Mononuclear cell (primary cell): Measurements from ENCODE around the gene RNF144B. TPM values are rescaled to one million over a fixed set of nuclear protein-coding genes. Genes with fewer than 3 reads are reported as not detected.

ENCODE experiments used
- H3K27me3 ChIP-seq: 2 replicates; pipeline ENCODE4 v1.6.0; 2011; ENCODE audit warnings: low read length, control low read depth; ENCODE audit not compliant: insufficient read depth
- H3K4me1 ChIP-seq: 2 replicates; pipeline ENCODE4 v1.5.1; 2011; ENCODE audit warnings: mild to moderate bottlenecking, low read length, control low read depth; ENCODE audit not compliant: insufficient read depth
- H3K4me3 ChIP-seq: 2 replicates; pipeline ENCODE4 v1.5.1; 2011; ENCODE audit warnings: mild to moderate bottlenecking, low read length, moderate library complexity
- H3K9me3 ChIP-seq: 2 replicates; pipeline ENCODE4 v1.5.1; 2011; ENCODE audit warnings: low read depth, mild to moderate bottlenecking, control low read depth, low read length
- total RNA-seq: library from RNA; depleted of rRNA; stranded (reverse); fragments of >200 nt; gene quantifications from one replicate; pipeline ENCODE4 v1.2.3, GENCODE V29; 2012

The RNF144B gene
- total RNA-seq, 1 donor, result 26.1 TPM

GRCh38 chr6:18491308-18492045, 104.3 kb downstream of the RNF144B start:
- H3K4me1 ChIP-seq, result no peaks in the 10 kb centered on the region
- H3K4me3 ChIP-seq, result no peak overlapping the region
- H3K27me3 ChIP-seq, result no peaks in the 10 kb centered on the region
- H3K9me3 ChIP-seq, result no peaks in the 10 kb centered on the region

GRCh38 chr6:18492972-18493371, 105.8 kb downstream of the RNF144B start:
- Histone ChIP-seq H3K27me3 (no peaks in the 10 kb centered on the region), H3K4me1 (no peaks in the 10 kb centered on the region), H3K4me3 (no peak overlapping the region), H3K9me3 (no peaks in the 10 kb centered on the region)

GRCh38 chr6:18493382-18493891, 106.3 kb downstream of the RNF144B start:
- H3K27me3 ChIP-seq, result no peaks in the 10 kb centered on the region
- H3K4me1 ChIP-seq, result no peaks in the 10 kb centered on the region
- no peaks in the 10 kb centered on the region for H3K9me3 ChIP-seq
- no peak overlapping the region for H3K4me3 ChIP-seq

- H3K4me3 ChIP-seq, result no peak overlapping the region
- no peaks in the 10 kb centered on the region for H3K27me3 ChIP-seq
These were observed 106.8 kb downstream of the RNF144B start for GRCh38 chr6:18493925-18494324.

GRCh38 chr6:18495236-18495635, 108.1 kb downstream of the RNF144B start:
- Histone ChIP-seq H3K4me3 (no peak overlapping the region), H3K27me3 (no peaks in the 10 kb centered on the region)

More at GRCh38 chr6:18493925-18494324, 106.8 kb downstream of the RNF144B start:
- no peaks in the 10 kb centered on the region for H3K4me1 ChIP-seq
- H3K9me3 ChIP-seq, result no peaks in the 10 kb centered on the region

GRCh38 chr6:18496462-18496861, 109.3 kb downstream of the RNF144B start:
- Histone ChIP-seq H3K27me3 (no peaks in the 10 kb centered on the region), H3K4me1 (peaks cover 8% of the 10 kb centered on the region), H3K9me3 (no peaks in the 10 kb centered on the region), H3K4me3 (no peak overlapping the region)

More at GRCh38 chr6:18495236-18495635, 108.1 kb downstream of the RNF144B start:
- H3K4me1 ChIP-seq, result no peaks in the 10 kb centered on the region
- no peaks in the 10 kb centered on the region for H3K9me3 ChIP-seq

GRCh38 chr6:18497006-18497405, 109.9 kb downstream of the RNF144B start:
- Histone ChIP-seq H3K4me1 (peaks cover 13% of the 10 kb centered on the region), H3K4me3 (no peak overlapping the region), H3K27me3 (no peaks in the 10 kb centered on the region), H3K9me3 (no peaks in the 10 kb centered on the region)

GRCh38 chr6:18498408-18498807, 111.3 kb downstream of the RNF144B start:
- no peaks in the 10 kb centered on the region for H3K27me3 ChIP-seq
- H3K4me3 ChIP-seq, result no peak overlapping the region
- H3K9me3 ChIP-seq, result no peaks in the 10 kb centered on the region
- peaks cover 19% of the 10 kb centered on the region for H3K4me1 ChIP-seq

- no peak overlapping the region for H3K4me3 ChIP-seq
- H3K27me3 ChIP-seq, result no peaks in the 10 kb centered on the region
- H3K4me1 ChIP-seq, result peaks cover 25% of the 10 kb centered on the region
- no peaks in the 10 kb centered on the region for H3K9me3 ChIP-seq
These were observed 113.9 kb downstream of the RNF144B start for GRCh38 chr6:18500921-18501662.

- Histone ChIP-seq H3K27me3 (no peaks in the 10 kb centered on the region), H3K9me3 (no peaks in the 10 kb centered on the region), H3K4me1 (peaks cover 25% of the 10 kb centered on the region), H3K4me3 (no peak overlapping the region)
These were observed 114.5 kb downstream of the RNF144B start for GRCh38 chr6:18501663-18502013.

GRCh38 chr6:18503206-18503592, 116.0 kb downstream of the RNF144B start:
- Histone ChIP-seq H3K4me1 (peaks cover 25% of the 10 kb centered on the region), H3K9me3 (no peaks in the 10 kb centered on the region), H3K27me3 (no peaks in the 10 kb centered on the region), H3K4me3 (no peak overlapping the region)

- H3K27me3 ChIP-seq, result no peaks in the 10 kb centered on the region
- H3K4me1 ChIP-seq, result peaks cover 25% of the 10 kb centered on the region
- no peaks in the 10 kb centered on the region for H3K9me3 ChIP-seq
- H3K4me3 ChIP-seq, result no peak overlapping the region
These were observed 116.6 kb downstream of the RNF144B start for GRCh38 chr6:18503593-18504231.

- Histone ChIP-seq H3K9me3 (no peaks in the 10 kb centered on the region), H3K27me3 (no peaks in the 10 kb centered on the region), H3K4me1 (peaks cover 25% of the 10 kb centered on the region), H3K4me3 (no peak overlapping the region)
These were observed 117.1 kb downstream of the RNF144B start for GRCh38 chr6:18504232-18504596.

GRCh38 chr6:18506382-18507017, 119.3 kb downstream of the RNF144B start:
- H3K9me3 ChIP-seq, result no peaks in the 10 kb centered on the region
- H3K27me3 ChIP-seq, result no peaks in the 10 kb centered on the region
- no peak overlapping the region for H3K4me3 ChIP-seq
- H3K4me1 ChIP-seq, result peaks cover 17% of the 10 kb centered on the region

- H3K27me3 ChIP-seq, result no peaks in the 10 kb centered on the region
- no peak overlapping the region for H3K4me3 ChIP-seq
- no peaks in the 10 kb centered on the region for H3K9me3 ChIP-seq
- H3K4me1 ChIP-seq, result peaks cover 12% of the 10 kb centered on the region
These were observed 119.9 kb downstream of the RNF144B start for GRCh38 chr6:18507018-18507415.
